Omental fat pad (tissue), 4 donors: ENCODE data around the gene CDH22. TPM values are rescaled to one million over a fixed set of nuclear protein-coding genes. Genes with fewer than 3 reads are reported as not detected.

Experiments used
- ATAC-seq: fragments of 150-250 bp; one replicate; pipeline ENCODE4 v1.9.1; 2016; ENCODE audit warnings: mild to moderate bottlenecking, moderate library complexity; ENCODE audit not compliant: low FRiP score
- DNase-seq: peaks from one replicate; pipeline ENCODE4 v3.0.0-alpha.2; 2019; ENCODE audit warnings: low spot score
- total RNA-seq, 4 donors: library from RNA; depleted of rRNA; stranded (reverse); fragments of >200 nt; gene quantifications; one replicate each; pipeline ENCODE4 v1.1.0, GENCODE V29; 2016
- TF ChIP-seq, protein P1 (sequence below), 3 donors: fragments of 450-650 bp; IDR thresholded peaks; one replicate each; pipeline ENCODE4 v1.5.1; 2016 to 2017; ENCODE audit warnings: antibody characterized with exemption in 3 of 3, mild to moderate bottlenecking in 3 of 3, moderate library complexity in 2 of 3

The CDH22 gene
- total RNA-seq, 4 donors from 2014 or later = 0.24 to 0.46 (median 0.31) TPM

DNA sequence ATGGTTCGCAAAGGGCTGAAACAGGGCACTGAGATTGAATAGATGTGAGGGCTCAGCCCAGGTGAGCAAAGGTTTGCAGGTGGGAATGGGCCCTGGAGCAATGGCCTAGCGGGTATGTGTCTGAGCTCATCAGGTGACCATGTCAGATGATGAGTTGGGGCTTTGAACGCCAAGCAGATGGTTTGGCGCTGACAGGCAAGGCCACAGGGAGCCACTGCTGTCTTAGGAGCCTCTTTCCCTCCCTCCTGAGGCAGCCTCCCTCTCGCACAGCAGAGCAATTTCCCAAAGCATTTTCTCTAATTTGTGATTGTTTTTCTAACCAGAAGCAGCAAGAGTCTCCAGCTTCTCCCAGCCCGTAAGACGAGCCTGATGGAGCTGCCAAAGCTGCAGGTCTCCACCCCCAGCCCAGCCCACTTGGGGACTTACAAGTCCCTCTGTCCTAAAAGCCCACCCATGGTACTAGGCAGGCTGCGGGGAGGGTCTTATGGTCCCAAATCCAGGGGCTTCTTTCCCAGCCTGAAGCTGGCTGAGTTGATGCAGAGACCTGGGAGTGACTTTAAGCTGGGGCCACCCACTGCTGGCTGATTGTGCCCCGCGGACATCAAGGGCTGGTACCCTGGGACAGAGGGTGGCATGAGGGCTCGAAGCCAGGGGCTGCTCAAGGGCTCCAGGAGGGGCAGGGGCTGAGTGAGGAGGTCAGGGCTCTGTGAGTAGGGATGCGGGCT lies 11.6 kb downstream of the CDH22 start:
- TF ChIP-seq, protein P1, sequence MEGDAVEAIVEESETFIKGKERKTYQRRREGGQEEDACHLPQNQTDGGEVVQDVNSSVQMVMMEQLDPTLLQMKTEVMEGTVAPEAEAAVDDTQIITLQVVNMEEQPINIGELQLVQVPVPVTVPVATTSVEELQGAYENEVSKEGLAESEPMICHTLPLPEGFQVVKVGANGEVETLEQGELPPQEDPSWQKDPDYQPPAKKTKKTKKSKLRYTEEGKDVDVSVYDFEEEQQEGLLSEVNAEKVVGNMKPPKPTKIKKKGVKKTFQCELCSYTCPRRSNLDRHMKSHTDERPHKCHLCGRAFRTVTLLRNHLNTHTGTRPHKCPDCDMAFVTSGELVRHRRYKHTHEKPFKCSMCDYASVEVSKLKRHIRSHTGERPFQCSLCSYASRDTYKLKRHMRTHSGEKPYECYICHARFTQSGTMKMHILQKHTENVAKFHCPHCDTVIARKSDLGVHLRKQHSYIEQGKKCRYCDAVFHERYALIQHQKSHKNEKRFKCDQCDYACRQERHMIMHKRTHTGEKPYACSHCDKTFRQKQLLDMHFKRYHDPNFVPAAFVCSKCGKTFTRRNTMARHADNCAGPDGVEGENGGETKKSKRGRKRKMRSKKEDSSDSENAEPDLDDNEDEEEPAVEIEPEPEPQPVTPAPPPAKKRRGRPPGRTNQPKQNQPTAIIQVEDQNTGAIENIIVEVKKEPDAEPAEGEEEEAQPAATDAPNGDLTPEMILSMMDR (IDR thresholded peaks at IDR 0.05) = no peak
- no peak for DNase-seq
- no peak for ATAC-seq

DNA sequence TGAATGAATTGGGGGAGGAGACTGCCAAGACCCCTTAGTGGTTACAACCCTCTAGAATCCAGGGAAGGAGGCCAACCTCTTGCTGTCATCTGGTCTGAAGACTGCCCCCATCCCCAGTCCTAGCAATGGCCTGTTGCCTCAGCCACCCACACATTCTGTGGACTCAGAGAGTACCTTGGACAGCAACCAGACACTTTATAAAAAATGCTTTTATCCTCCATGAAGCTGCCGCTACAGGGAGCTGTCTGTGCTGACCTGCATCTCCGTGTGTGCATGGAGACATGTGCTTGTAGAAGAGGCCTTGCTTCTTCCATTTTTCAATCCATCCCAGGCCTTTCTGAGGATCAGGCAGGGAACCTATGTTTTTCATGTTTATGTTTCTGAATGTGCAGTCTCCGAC lies 15.2 kb downstream of the CDH22 start:
- no peak for ATAC-seq
- TF ChIP-seq, protein P1 (IDR thresholded peaks at IDR 0.05) = no peak
- DNase-seq = no peak

DNA sequence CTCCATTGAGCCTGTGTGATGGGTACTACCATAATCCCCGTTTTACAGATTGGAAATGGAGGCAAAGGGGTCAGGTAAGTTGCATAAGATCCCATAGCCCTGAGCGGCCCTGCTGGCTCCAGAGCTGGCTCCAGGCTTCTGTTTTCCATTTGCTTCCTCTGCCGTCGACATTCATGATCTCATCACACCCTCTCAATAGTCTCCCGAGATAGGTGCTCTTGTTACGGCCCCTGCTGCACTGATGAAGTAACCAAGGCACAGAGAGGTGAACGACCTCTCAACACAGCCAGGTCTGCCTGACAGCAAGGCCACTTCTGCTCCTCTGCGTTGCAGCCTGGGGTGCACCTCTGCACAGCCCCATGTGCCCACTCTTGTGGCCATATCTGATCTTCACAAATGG lies 16.9 kb downstream of the CDH22 start:
- DNase-seq (no peak), ATAC-seq (no peak)
- TF ChIP-seq, protein P1 (IDR thresholded peaks at IDR 0.05) = no peak

DNA sequence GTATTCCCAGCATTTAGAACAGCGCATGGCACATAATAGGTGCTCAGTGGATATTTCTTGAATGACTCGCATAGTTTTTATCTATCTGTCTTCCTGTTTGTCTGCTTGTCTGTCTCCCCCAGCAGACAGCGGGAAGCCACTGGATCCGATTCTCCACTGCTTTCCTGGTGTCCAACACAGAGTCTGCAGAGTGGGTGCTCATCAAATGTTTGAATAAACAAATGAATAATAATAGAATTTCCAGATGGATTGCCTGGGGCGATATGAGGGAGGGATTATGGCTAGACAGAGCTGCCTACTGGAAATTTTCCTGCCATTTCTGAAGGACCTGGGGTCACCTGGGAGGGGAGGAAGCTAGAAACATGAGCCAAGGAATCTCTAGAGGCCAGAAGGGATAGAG lies 18.9 kb downstream of the CDH22 start:
- TF ChIP-seq, protein P1 (IDR thresholded peaks at IDR 0.05) = no peak
- no peak for ATAC-seq
- DNase-seq = no peak

DNA sequence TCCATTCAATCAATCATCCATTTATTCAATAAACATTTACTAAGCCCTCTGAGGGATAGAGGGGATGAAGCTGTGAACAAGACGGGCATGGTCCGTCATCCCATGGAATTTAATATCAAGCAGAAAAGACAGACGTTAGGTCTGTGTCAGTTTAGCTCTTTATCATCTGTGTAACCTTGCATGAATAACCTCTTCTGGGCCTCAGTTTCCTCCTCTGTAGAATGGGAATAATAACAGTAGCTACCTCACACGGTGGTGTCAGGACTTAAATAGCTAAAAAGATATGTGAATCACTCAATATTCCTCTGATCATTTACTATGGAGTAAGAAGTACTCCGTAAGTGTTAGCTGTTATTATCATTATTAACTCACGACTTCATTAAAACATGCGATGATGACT lies 21.3 kb downstream of the CDH22 start:
- no peak for ATAC-seq
- TF ChIP-seq, protein P1 (IDR thresholded peaks at IDR 0.05) = no peak
- DNase-seq = no peak

DNA sequence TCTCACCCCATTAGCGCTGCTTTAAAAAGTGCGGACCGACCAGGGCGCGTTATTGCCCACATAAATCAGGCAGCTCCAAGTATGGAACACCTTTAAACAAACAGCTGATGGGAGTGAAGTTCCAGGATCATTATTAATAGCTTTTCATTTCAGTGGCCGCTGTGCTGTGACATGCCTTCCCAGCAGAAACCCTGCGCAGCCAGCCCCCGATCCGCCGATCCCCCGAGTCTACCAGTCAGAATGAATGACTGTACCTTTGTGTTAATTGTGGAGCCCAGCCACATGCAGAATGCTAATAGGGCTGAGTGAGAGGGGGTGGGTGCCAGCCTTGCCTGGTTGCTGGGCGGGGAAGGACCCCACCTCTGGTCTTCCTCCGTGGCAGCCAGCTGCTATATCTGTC lies 21.9 kb downstream of the CDH22 start:
- TF ChIP-seq, protein P1 (IDR thresholded peaks at IDR 0.05) = no peak
- no peak for ATAC-seq
- no peak for DNase-seq

DNA sequence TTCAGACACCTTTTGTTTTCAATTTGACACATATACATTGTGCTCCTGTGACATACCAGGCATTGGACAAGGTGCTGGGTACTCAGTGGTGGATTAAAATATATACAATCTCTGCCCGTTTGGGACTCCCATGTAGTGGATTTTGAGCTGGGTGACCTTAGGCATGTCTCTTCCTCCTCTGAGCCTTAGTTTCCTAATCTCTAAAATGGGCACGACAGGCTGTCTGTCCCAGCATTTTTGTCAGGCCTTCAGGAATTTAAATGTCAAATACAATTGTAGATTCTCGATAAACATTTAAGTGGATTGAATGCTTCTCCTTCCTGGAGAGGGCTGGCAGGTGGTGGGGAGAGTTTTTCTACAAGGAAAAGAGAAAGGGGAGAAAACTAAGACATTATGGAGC lies 22.6 kb downstream of the CDH22 start:
- ATAC-seq (no peak), DNase-seq (no peak)
- TF ChIP-seq, protein P1 (IDR thresholded peaks at IDR 0.05) = no peak
